GM12801 (cell line): ENCODE results near the gene GALNT3.

Experiments
- CTCF ChIP-seq: IDR thresholded peaks from one replicate; pipeline ENCODE4 v1.5.1; 2011; ENCODE audit warnings: control low read depth; ENCODE audit not compliant: insufficient read length; ENCODE audit errors: extremely low read depth

Gene GALNT3

GRCh38 chr2:165725421-165725820 lies 68.6 kb downstream of the GALNT3 start:
- no peak for TF ChIP-seq CTCF

GRCh38 chr2:165720511-165720910 lies 73.5 kb downstream of the GALNT3 start:
- TF ChIP-seq CTCF = no peak

GRCh38 chr2:165718610-165719210 lies 75.3 kb downstream of the GALNT3 start:
- TF ChIP-seq CTCF = no peak

- no peak for TF ChIP-seq CTCF
Measured at GRCh38 chr2:165716091-165716490, 78.0 kb downstream of the GALNT3 start.

GRCh38 chr2:165706960-165707487 lies 87.0 kb downstream of the GALNT3 start:
- TF ChIP-seq CTCF = no peak

- no peak for TF ChIP-seq CTCF
Measured at GRCh38 chr2:165701147-165701546, 92.9 kb downstream of the GALNT3 start.

- TF ChIP-seq CTCF = no peak
Measured at GRCh38 chr2:165700531-165700930, 93.5 kb downstream of the GALNT3 start.
